Activated T-cell treated with anti-CD3 and anti-CD28 coated beads, Interleukin-2, amount 50 U/mL, for 24 hours (primary cell): ENCODE results near the gene HTRA2.

ENCODE experiments used
- DNase-seq: peaks from one replicate; pipeline ENCODE4 v3.0.0-alpha.2; 2020
- H3K27ac Mint-ChIP-seq: 2 replicates; pipeline ENCODE4 v1.8.0; 2020; ENCODE audit warnings: mild to moderate bottlenecking, mixed read lengths
- H3K27me3 Mint-ChIP-seq: 2 replicates; pipeline ENCODE4 v1.8.0; 2020; ENCODE audit warnings: mixed read lengths
- H3K36me3 Mint-ChIP-seq: 2 replicates; pipeline ENCODE4 v1.8.0; 2020; ENCODE audit warnings: low read depth, mixed read lengths
- H3K4me1 Mint-ChIP-seq: 2 replicates; pipeline ENCODE4 v1.8.0; 2020; ENCODE audit warnings: low read depth, mixed read lengths
- H3K4me3 Mint-ChIP-seq: 2 replicates; pipeline ENCODE4 v1.8.0; 2020; ENCODE audit warnings: mild to moderate bottlenecking, moderate library complexity, mixed read lengths
- H3K9me3 Mint-ChIP-seq: 2 replicates; pipeline ENCODE4 v1.8.0; 2020; ENCODE audit warnings: mixed read lengths

The HTRA2 gene

GRCh38 chr2:74524955-74525716 lies 4.6 kb upstream of the HTRA2 start:
- no peaks in the 10 kb centered on the region for H3K9me3 Mint-ChIP-seq
- H3K4me3 Mint-ChIP-seq: no peak overlapping the region
- H3K4me1 Mint-ChIP-seq: peaks cover 23% of the 10 kb centered on the region
- H3K36me3 Mint-ChIP-seq: peaks cover 46% of the 10 kb centered on the region
- no peak for DNase-seq
- H3K27me3 Mint-ChIP-seq: peaks cover 7% of the 10 kb centered on the region
- H3K27ac Mint-ChIP-seq: peak overlapping the region; percentile 38

DNA sequence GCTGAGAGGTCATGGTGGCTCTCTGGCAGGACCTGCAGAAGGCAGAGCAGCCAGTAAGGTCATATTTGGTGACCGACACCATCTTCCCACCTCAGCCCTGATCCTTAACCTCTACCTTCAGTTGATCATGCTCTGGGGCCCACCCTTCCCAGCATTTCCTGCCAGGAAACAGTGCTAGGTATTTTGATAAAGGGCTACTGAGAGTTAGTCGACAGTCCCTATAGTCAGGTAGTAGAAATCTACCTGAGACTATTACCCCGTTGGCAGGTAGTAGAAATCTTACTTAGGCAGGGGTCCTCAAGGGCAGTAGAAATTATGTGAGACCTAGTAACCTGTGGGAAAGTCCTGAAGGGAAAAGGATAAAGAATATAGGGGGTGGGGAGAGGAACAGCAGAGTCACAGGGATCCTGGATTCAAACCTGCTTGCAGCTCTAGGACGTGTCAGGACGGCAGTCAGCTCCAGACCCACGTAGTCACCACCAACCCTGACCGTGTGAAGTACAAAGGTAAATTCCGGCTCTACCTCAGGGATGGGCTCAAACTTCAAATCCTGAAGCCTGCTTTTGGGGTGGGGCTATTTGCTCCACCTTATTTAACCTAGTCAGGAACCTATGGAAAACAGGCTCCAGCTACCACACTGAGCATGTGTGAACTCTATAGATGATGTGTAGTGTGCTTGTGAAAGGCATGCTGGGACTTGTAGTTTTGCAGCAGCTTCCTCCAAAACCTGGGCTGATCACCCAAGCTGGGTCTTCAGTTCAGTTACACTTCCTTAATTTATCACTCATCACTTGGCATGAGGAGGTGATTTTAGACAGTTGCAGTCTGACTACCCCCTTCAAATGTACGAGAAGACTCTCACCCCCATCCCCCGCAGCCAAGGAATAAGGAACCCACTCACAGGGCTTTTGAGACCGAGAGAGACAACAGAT lies 3.8 kb upstream of the HTRA2 start, which contains the start of gene DQX1:
Gene DQX1, minus strand, starts transcription at position 515 of the 932 bp plus-strand sequence. Its CDS starts 502 bp downstream, at position 13.
- Mint-ChIP-seq H3K9me3 (no peaks in the 10 kb centered on the region), H3K27ac (peak within 1 kb of the TSS; percentile 38), H3K36me3 (peaks cover 53% of the 10 kb centered on the region), H3K4me1 (peaks cover 27% of the 10 kb centered on the region), H3K4me3 (peak within 1 kb of the TSS; percentile 47), H3K27me3 (no peaks in the 10 kb centered on the region)
- DNase-seq: no peak

DNA sequence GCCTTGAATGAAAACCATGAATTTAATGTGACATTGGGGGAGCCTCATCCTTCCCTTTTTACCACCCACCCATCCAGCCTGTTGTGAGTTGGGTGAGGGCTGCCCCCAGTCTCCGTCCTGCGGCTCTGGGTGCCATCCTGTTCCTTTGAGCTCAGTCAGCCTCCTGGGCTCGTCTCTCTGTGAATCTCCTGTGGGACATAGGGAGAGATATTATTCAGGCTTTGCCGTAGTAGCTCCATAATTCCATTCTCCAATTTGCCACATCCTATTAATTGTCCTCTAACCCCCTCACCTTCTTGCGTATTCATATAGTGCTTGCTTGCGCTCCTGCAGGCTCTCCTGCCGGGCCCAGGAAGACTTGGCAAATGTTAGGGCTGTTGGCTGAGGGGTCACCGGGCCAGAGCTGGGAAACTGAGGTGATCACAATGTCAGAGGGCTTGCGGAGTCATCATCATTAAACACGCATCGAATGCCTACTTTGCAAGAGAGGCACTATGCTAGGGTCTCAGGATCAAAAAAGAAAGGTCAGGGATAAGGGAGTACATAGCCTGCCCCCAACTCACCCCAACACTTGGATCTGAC lies 3.0 kb upstream of the HTRA2 start:
- no peak for DNase-seq
- H3K4me1 Mint-ChIP-seq: peaks cover 34% of the 10 kb centered on the region
- H3K27ac Mint-ChIP-seq: peak overlapping the region; percentile 33
- no peaks in the 10 kb centered on the region for H3K9me3 Mint-ChIP-seq
- H3K27me3 Mint-ChIP-seq: no peaks in the 10 kb centered on the region
- peak overlapping the region; percentile 10 for H3K4me3 Mint-ChIP-seq
- peaks cover 60% of the 10 kb centered on the region for H3K36me3 Mint-ChIP-seq

DNA sequence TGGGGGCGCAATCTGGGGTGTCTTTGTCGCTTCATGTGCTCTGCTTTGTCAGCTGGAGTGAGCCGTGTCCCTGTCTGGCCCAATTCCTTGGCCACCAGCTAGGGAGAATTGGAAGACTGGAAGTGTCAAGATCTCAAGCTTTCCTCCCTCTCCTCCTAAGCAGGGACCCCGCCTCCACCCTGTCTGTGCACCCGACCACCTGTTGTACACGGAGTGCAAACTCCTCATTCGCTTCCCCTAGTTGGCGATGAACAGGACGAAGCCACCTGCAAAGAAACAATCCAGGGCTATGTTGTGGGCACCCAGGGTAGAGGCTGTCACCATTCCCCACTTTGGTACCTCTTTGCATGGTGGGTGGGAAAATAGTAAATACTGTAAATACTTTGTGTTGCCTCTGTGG lies 2.0 kb upstream of the HTRA2 start:
- Mint-ChIP-seq H3K36me3 (peaks cover 70% of the 10 kb centered on the region), H3K4me1 (peaks cover 40% of the 10 kb centered on the region), H3K4me3 (peak overlapping the region; percentile 100), H3K27me3 (no peaks in the 10 kb centered on the region), H3K27ac (peak overlapping the region; percentile 99), H3K9me3 (no peaks in the 10 kb centered on the region)
- no peak for DNase-seq

GRCh38 chr2:74528600-74529356 lies 955 bp upstream of the HTRA2 start:
- Mint-ChIP-seq H3K4me1 (peaks cover 40% of the 10 kb centered on the region), H3K4me3 (peak overlapping the region; percentile 100)

DNA sequence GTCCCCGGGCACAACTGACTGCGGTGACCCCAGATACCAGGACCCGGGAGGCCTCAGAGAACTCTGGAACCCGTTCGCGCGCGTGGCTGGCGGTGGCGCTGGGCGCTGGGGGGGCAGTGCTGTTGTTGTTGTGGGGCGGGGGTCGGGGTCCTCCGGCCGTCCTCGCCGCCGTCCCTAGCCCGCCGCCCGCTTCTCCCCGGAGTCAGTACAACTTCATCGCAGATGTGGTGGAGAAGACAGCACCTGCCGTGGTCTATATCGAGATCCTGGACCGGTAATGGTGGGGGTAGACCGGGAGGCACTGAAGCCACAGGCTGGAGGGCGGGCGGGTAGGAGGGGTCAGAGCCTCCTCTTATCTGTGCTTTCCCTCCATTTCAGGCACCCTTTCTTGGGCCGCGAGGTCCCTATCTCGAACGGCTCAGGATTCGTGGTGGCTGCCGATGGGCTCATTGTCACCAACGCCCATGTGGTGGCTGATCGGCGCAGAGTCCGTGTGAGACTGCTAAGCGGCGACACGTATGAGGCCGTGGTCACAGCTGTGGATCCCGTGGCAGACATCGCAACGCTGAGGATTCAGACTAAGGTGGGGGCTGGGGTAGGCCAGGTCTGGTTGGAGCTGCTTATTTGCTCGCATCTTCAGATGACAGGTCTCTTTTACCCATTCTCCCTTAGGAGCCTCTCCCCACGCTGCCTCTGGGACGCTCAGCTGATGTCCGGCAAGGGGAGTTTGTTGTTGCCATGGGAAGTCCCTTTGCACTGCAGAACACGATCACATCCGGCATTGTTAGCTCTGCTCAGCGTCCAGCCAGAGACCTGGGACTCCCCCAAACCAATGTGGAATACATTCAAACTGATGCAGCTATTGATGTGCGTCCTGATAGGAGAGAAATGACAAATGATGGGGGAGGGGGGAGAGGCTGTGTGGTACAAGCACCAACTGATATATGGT lies 780 bp downstream of the HTRA2 start:
- DNase-seq: peak; percentile 68
- Mint-ChIP-seq H3K9me3 (no peaks in the 10 kb centered on the region), H3K4me3 (peak overlapping the region; percentile 100), H3K36me3 (peaks cover 76% of the 10 kb centered on the region), H3K4me1 (peaks cover 40% of the 10 kb centered on the region), H3K27me3 (no peaks in the 10 kb centered on the region), H3K27ac (peak overlapping the region; percentile 99)

More at GRCh38 chr2:74528600-74529356, 955 bp upstream of the HTRA2 start:
- H3K27me3 Mint-ChIP-seq: no peaks in the 10 kb centered on the region
- DNase-seq: no peak
- no peaks in the 10 kb centered on the region for H3K9me3 Mint-ChIP-seq
- H3K36me3 Mint-ChIP-seq: peaks cover 79% of the 10 kb centered on the region
- peak overlapping the region; percentile 99 for H3K27ac Mint-ChIP-seq

DNA sequence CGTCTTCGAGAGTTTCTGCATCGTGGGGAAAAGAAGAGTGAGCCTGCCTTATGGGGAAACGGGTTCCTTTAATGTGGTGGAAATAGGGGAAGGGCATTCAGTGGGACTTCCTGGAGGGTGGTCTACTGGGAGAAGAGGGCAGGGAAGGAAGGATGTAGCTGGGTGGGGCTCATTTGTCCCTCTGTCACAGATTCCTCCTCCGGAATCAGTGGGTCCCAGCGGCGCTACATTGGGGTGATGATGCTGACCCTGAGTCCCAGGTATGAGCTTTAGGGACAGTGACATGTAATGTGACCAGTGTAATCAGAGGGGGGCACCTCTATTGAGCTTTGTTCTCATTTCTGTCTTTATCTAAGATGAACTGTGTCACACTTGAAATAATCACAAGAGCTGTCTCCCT lies 1.9 kb downstream of the HTRA2 start:
- H3K27ac Mint-ChIP-seq: peak overlapping the region; percentile 99
- peaks cover 35% of the 10 kb centered on the region for H3K4me1 Mint-ChIP-seq
- H3K4me3 Mint-ChIP-seq: peak overlapping the region; percentile 100
- DNase-seq: no peak
- H3K27me3 Mint-ChIP-seq: no peaks in the 10 kb centered on the region
- H3K9me3 Mint-ChIP-seq: no peaks in the 10 kb centered on the region
- peaks cover 65% of the 10 kb centered on the region for H3K36me3 Mint-ChIP-seq

DNA sequence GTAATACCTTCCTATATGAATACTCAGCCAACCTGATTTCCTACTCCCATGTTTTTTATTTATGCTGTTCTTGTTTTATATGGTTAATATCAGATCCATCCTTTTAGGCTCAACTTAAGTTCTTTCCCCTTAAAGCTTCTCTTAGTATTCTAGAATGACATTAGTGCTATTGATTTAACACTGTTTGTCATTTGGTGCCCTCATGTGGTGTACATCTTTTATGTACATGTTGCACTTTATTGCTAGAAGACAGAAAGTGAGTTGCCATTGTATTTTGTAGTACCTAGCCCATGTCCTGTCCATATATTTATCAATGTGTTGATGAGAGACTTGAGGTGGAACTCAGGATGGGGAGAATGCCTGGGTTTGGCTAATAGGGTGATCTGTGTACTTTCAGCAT lies 2.5 kb downstream of the HTRA2 start:
- peak overlapping the region; percentile 100 for H3K4me3 Mint-ChIP-seq
- H3K36me3 Mint-ChIP-seq: peaks cover 59% of the 10 kb centered on the region
- no peaks in the 10 kb centered on the region for H3K27me3 Mint-ChIP-seq
- no peaks in the 10 kb centered on the region for H3K9me3 Mint-ChIP-seq
- peak overlapping the region; percentile 99 for H3K27ac Mint-ChIP-seq
- no peak for DNase-seq
- H3K4me1 Mint-ChIP-seq: peaks cover 29% of the 10 kb centered on the region

DNA sequence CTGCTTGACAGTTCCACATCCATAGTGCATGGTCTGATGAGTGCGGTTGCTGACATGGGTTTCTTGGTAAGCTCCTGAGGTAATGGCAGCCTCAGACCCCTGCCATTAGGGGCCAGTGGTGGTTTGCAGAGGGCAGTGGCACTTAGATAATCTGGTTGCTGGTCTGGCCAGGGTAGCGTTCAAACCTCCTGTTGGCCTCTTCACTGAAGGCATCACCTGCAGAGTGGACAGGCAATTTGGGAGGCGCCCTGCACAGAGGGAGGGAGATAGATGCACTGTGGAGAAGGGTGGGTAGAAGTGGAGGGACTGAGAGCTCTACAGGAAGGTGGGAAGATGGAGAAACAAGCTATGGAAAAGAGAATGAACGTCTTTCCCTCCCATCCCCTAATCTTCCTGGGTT lies 3.7 kb downstream of the HTRA2 start:
- Mint-ChIP-seq H3K36me3 (peaks cover 47% of the 10 kb centered on the region), H3K27me3 (peaks cover 8% of the 10 kb centered on the region), H3K4me1 (peaks cover 17% of the 10 kb centered on the region), H3K9me3 (no peaks in the 10 kb centered on the region), H3K4me3 (no peak overlapping the region), H3K27ac (no peak overlapping the region)
- DNase-seq: no peak

GRCh38 chr2:74534411-74534810 lies 4.7 kb downstream of the HTRA2 start:
- no peak overlapping the region for H3K27ac Mint-ChIP-seq
- peaks cover 17% of the 10 kb centered on the region for H3K27me3 Mint-ChIP-seq
- H3K4me3 Mint-ChIP-seq: no peak overlapping the region
- peaks cover 17% of the 10 kb centered on the region for H3K4me1 Mint-ChIP-seq
- H3K9me3 Mint-ChIP-seq: no peaks in the 10 kb centered on the region
- no peak for DNase-seq
- H3K36me3 Mint-ChIP-seq: peaks cover 37% of the 10 kb centered on the region

DNA sequence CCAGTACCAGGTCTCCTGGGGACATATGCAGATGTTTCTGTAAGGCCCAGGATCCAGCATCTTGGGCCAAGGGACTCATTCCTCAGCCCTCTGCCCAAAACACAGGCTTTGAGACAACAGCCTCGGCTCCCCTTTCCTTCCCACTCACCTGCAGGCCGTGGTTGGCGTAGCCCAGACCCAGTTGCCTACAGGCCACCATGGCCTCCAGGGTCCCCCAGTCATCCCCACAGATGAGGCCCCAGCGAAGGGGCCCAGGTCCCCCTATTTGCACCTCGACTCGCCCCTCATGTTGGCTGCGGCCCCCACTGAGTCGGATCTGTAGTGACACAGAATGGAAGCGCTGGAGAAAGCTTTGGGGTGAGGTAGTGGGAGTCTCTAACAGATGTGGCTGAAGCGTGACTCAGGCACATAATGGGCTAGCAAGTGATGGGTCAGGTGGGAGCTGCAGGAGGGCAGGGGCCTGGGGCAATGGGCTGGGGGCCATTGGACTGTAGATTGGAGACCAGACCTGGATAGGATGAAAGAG lies 5.8 kb downstream of the HTRA2 start:
- peaks cover 24% of the 10 kb centered on the region for H3K27me3 Mint-ChIP-seq
- DNase-seq: no peak
- H3K4me3 Mint-ChIP-seq: no peak overlapping the region
- peaks cover 17% of the 10 kb centered on the region for H3K4me1 Mint-ChIP-seq
- no peaks in the 10 kb centered on the region for H3K9me3 Mint-ChIP-seq
- H3K27ac Mint-ChIP-seq: no peak overlapping the region
- peaks cover 34% of the 10 kb centered on the region for H3K36me3 Mint-ChIP-seq

- no peaks in the 10 kb centered on the region for H3K9me3 Mint-ChIP-seq
- no peak overlapping the region for H3K27ac Mint-ChIP-seq
- no peak for DNase-seq
- no peak overlapping the region for H3K4me3 Mint-ChIP-seq
- H3K36me3 Mint-ChIP-seq: peaks cover 26% of the 10 kb centered on the region
- H3K4me1 Mint-ChIP-seq: peaks cover 10% of the 10 kb centered on the region
- H3K27me3 Mint-ChIP-seq: peaks cover 24% of the 10 kb centered on the region
Observed at GRCh38 chr2:74536166-74536950, 6.6 kb downstream of the HTRA2 start.
